ENCODE measurements around the gene SLC22A12.

The SLC22A12 gene

GRCh38 chr11:64629103-64629502 is 38.1 kb downstream of the SLC22A12 start:
- no peak for DNase-seq

- no peak for DNase-seq
These were observed 39.0 kb downstream of the SLC22A12 start for GRCh38 chr11:64629796-64630562.

GRCh38 chr11:64631675-64632074 is 40.7 kb downstream of the SLC22A12 start:
- DNase-seq: no peak

GRCh38 chr11:64632237-64632636 is 41.2 kb downstream of the SLC22A12 start:
- DNase-seq: no peak

DNA sequence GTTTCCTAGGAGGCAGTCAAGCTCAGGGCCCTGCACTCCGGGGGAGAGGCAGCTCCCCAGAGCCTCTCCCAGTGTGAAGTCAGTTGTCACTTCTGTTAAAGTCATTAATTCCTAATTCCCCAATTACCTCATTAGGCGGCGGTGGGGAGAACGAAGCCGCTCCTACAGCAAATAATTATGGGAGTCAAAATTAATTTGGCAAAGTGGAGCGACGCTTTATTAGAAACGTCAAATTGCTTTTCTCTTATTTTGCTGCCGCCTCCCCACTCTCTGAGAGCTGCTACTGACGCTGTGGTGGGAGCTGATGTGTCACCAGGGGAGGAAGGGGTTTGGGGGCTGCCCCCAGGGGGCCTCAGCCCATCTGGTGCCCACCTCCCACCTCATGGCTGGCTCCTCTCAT is 41.6 kb downstream of the SLC22A12 start:
- DNase-seq: no peak

DNA sequence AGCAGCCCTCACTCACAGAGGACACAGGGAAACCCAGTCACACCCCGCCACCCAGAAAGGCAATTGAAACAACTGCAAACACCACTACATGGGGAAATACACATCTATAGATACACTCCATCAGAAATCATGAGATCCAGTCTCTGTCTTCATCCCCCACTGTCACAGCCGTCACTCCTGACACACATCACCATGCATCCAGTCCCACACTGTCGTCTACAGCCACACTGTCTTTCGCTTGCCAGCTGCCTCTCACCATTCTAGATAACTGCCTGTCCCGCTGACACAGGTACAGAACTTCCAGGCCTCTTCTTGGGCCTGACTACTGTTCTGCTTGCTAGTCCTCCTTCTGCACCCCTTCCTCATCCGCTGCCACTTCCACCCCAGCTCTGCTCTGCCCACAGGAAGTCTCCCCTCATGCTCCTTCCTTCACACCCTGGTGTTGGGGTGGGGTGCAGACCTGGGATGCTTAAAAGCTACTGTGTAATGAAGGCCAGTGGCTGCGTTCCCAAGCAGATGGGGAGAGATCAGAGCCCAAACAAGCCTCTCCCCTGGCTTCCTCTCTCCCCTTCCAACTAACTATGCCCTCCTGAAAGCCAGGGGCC is 42.6 kb downstream of the SLC22A12 start:
- DNase-seq: no peak

DNA sequence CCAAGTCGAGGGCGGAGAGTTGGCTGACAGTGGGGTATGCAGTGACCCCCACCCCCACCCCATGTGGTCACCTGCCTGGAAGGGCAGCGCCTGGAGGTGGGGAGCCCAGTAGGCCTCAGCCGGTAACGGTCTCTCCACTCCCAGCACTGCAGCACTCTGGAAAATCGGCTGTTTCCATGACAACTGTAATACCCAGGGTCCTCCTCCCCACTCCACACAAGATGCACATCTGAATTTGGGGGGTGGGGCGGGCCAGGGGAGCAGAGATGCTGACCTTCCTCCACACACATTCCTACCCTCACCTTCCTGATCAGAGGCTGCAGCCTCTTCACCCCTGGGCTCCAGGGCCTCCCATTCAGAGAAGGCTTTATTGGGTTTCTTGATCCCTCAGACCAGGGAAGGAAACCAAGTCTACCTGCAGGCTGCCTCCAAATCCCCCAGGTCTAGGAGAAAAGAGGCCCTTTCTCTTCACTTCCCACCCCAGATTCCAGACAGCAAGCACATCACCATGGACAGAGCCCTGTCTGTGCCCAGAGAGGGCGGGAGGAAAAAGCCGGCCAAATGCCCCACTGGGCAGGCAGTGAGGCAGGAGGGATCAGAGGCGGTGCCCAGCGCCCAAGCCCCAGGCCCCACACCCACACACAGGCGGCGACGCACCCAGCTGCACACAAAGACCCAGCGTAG is 46.5 kb downstream of the SLC22A12 start:
- DNase-seq: no peak

DNA sequence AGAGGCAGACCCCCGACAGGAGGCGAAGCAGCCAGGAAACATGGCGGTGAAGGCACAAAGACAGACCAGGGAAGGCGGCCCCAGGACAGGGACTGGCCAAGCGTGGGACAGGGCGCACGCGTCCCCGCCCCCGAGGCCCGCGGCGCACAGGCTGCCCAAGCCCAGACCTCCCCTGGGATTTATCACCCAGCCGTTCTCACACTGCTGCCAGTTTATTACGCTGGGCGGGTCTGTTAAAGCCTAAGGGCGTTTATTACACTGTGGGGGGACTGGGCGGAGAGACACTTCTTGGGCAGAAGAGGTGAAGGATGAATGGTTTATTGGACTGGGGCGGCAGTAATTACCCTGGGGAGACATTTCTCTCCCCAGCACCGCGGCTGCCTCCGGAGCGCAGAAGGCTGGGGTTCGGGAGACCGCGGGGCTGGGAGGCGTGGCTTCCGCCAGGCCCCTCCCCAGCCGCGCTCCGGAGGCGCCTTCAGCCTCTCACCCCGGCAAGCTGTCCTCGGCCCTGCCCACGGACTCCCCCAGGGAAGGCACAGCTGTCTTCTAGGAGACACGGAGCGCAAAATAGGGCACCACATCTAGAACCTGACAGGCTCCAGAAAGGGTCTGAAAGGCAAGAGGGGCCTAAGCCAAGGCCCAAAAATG is 47.1 kb downstream of the SLC22A12 start:
- no peak for DNase-seq

GRCh38 chr11:64638829-64639228 is 47.8 kb downstream of the SLC22A12 start:
- no peak for DNase-seq

DNA sequence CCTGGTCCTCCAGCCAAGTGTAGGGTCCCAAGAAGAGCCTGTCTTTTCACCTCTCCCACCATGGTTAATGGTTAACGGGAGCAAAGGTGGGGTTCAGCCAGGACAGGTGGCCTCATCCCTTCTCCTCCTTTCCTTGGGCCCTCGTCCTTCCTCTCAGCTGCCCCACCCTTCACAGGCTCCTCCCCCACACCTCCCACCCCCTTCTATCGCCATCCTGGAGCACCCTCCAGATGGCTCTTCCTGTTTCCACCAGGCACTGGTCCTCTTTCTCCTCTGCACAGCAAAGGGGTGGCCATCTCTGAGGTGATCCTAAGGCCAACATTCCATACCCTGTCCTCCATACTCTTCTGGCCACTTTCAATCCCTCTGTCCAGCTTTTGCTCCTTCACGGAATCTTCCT is 48.9 kb downstream of the SLC22A12 start:
- DNase-seq: no peak

GRCh38 chr11:64641596-64642417 is 50.8 kb downstream of the SLC22A12 start:
- DNase-seq: no peak

- DNase-seq: no peak
These were observed 51.4 kb downstream of the SLC22A12 start for GRCh38 chr11:64642418-64642735.

GRCh38 chr11:64642871-64643255 is 51.8 kb downstream of the SLC22A12 start:
- DNase-seq: no peak

DNA sequence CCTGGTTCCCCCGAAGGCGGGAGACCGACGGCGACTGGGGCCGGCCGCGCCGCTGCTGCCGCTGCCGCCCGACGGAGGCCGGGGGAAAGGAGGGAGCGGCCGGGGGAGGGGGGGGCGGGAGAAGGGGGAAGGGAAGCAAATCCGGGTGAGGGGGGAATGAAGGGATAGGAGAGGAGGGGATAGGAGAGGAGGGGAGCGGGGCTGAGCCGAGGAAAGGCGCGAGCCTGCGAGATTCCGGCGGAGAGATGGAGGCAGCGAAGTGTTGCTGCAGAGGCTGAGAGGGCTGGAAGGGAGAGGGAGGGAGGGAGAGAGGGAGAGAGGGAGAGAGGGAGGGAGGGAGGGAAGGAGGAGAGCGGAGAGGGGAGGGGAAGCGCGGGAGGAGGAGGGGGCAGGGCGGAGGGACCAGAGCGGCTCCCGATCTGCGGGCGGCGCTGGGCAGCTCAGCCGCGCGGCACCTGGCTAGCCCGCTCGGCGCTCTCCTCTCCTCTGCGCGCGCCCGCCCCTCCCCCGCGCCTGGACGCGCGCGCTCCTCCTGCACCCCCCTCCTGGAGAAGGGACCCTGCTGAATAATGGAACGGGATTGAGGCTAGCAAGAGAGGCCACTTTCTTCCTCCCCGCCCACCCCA is 52.3 kb downstream of the SLC22A12 start:
- no peak for DNase-seq

- no peak for DNase-seq
These were observed 53.1 kb downstream of the SLC22A12 start for GRCh38 chr11:64643920-64644646.

GRCh38 chr11:64644647-64645275 is 53.7 kb downstream of the SLC22A12 start:
- peak; percentile 44 for DNase-seq

DNA sequence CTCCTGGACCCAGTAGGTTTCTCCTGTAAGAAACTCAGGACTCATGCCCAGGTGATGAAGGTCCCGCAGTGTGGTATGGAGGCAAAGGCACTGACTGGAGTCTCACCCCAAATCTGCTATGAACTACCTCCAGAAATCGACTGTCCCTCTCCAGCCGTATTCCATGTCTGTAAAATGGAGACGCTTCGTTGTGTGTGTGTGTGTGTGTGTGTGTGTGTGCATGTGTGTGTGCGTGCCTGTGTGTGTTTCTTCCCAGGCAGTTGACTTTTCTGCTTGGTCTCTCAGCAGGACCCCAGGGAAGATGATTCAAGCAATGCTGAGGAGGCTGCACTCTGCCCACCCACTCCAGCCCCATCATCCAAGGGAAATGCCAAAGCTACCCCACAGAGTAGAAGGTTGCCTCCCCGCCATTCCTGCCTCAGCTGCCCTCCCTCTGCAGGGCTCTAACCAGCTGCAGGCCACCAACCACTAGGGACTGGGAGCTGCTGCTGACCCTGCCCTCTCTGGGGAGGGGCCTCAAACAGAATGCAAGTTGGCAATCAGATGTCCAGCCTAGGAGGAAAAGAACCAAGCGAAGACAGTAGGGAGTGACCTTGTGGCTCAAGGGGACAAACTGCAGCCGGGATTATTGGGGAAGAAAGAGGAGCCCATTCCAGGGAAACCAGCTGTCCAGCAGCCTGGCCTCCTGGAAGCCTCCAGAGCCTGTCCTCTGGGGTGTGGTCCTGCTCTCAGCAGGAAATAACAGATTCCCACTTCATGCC is 56.2 kb downstream of the SLC22A12 start:
- no peak for DNase-seq

GRCh38 chr11:64648551-64648950 is 57.5 kb downstream of the SLC22A12 start:
- no peak for DNase-seq

- peak; percentile 30 for DNase-seq
These were observed 58.3 kb downstream of the SLC22A12 start for GRCh38 chr11:64649291-64649697.

DNA sequence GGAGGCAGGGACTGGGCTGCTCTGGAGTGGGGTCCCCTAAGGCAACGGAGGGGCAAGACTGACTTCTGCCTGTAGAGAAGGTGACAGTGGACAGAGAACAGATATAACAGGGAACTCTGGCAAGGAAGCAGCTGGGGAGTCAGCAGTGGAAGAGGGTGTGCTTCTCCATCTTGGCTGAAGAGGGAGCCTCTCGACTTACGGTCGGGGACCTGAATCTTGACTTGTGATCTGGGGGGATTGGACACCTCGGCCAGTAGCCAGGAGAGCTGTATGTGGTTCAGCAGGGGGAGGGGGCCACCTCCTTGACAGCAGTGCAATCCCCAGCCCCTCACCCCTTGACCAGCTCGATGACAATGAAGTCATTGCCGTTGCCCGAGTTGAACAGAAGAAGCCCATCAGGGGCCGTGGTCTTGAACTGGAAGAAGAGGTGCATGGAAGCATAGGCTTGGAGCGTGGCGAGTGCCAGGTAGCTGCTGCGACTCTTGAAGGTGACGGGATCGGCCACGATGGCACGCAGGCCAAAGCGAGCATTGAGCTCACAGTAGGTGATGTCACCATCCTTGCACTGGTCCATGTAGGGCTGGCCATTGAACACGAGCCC is 60.0 kb downstream of the SLC22A12 start:
- DNase-seq: peak; percentile 46

Data from MV-4-11 (cell line).